ENCODE measurements around the gene NOX3.

DNA sequence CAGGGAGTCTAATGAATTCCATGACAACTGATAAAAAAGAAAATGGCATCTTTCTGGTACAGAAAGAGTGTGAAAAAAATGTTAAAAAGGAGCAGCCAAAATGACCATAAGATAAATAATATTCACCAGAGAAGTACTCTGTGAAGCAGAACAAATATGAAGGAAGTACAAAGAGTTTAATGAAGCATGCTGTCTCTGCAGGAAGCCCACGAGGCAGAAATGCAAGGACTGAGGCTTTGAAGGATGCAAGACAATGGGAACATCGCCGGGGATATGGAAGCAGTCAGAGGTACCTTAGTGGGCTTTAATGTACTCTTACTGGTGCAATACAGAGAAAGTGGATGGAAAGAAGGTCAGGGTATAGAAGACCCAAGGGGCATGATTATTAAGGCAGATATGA is 50.7 kb downstream of the NOX3 start:
- TF ChIP-seq, protein P1, sequence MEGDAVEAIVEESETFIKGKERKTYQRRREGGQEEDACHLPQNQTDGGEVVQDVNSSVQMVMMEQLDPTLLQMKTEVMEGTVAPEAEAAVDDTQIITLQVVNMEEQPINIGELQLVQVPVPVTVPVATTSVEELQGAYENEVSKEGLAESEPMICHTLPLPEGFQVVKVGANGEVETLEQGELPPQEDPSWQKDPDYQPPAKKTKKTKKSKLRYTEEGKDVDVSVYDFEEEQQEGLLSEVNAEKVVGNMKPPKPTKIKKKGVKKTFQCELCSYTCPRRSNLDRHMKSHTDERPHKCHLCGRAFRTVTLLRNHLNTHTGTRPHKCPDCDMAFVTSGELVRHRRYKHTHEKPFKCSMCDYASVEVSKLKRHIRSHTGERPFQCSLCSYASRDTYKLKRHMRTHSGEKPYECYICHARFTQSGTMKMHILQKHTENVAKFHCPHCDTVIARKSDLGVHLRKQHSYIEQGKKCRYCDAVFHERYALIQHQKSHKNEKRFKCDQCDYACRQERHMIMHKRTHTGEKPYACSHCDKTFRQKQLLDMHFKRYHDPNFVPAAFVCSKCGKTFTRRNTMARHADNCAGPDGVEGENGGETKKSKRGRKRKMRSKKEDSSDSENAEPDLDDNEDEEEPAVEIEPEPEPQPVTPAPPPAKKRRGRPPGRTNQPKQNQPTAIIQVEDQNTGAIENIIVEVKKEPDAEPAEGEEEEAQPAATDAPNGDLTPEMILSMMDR (IDR thresholded peaks at IDR 0.05) = no peak
- TF ChIP-seq POLR2A (IDR thresholded peaks at IDR 0.05) = no peak
